Colonic mucosa (tissue), 4 donors: ENCODE results near the gene GNG13. TPM values are rescaled to one million over a fixed set of nuclear protein-coding genes. Genes with fewer than 3 reads are reported as not detected.

Experiments used
- DNase-seq: peaks from one replicate; pipeline ENCODE4 v3.0.0-alpha.2; 2020
- H3K27ac ChIP-seq: fragments of 200-600 bp; one replicate; pipeline ENCODE4 v1.8.0; 2021
- H3K27me3 ChIP-seq: fragments of 200-600 bp; one replicate; pipeline ENCODE4 v1.8.0; 2021
- H3K36me3 ChIP-seq: fragments of 200-600 bp; one replicate; pipeline ENCODE4 v1.8.0; 2021
- H3K4me1 ChIP-seq: fragments of 200-600 bp; one replicate; pipeline ENCODE4 v1.8.0; 2021; ENCODE audit warnings: mild to moderate bottlenecking
- H3K4me3 ChIP-seq: fragments of 200-600 bp; one replicate; pipeline ENCODE4 v1.8.0; 2021
- H3K9ac ChIP-seq, 2 donors: one replicate each; pipeline ENCODE4 v1.7.0; 2013; ENCODE audit warnings: control low read depth in 2 of 2, low read depth in 2 of 2, low read length in 2 of 2
- H3K9me3 ChIP-seq: fragments of 200-600 bp; one replicate; pipeline ENCODE4 v1.8.0; 2021
- intact Hi-C: fragments of 100-400 bp; cut with DNase I; formaldehyde crosslinking; loops from one replicate; pipeline ENCODE4 v1.14.1; 2022
- total RNA-seq, 2 donors: library from RNA; stranded (reverse); fragmentation: NEBNext Ultra II Directional in 1 of 2; extraction: Animal tissue kit (Norgen Biotek cat#: 25700) in 1 of 2; gene quantifications; one replicate each; pipeline ENCODE4 v1.2.1, GENCODE V29; 2021
- TF ChIP-seq, protein P1 (sequence below): fragments of 200-600 bp; IDR thresholded peaks from one replicate; pipeline ENCODE4 v1.8.0; 2022; ENCODE audit warnings: antibody characterized with exemption, mild to moderate bottlenecking
- donor health status: healthy.
- donor health status: DM: no; HTN: no; CAD: no.
- donor health status: DM: no; HTN: no; CAD: no.

GNG13 gene
- total RNA-seq, 2 donors from 2014 or later: 0.24 TPM; not detected in 1

- no peak overlapping the region for H3K4me3 ChIP-seq
- no peaks in the 10 kb centered on the region for H3K4me1 ChIP-seq
- H3K27ac ChIP-seq: no peak overlapping the region
- DNase-seq: no peak
- H3K9me3 ChIP-seq: no peaks in the 10 kb centered on the region
- no peaks in the 10 kb centered on the region for H3K27me3 ChIP-seq
- intact Hi-C loops: no loop called here
- no peaks in the 10 kb centered on the region for H3K36me3 ChIP-seq
- TF ChIP-seq, protein P1, sequence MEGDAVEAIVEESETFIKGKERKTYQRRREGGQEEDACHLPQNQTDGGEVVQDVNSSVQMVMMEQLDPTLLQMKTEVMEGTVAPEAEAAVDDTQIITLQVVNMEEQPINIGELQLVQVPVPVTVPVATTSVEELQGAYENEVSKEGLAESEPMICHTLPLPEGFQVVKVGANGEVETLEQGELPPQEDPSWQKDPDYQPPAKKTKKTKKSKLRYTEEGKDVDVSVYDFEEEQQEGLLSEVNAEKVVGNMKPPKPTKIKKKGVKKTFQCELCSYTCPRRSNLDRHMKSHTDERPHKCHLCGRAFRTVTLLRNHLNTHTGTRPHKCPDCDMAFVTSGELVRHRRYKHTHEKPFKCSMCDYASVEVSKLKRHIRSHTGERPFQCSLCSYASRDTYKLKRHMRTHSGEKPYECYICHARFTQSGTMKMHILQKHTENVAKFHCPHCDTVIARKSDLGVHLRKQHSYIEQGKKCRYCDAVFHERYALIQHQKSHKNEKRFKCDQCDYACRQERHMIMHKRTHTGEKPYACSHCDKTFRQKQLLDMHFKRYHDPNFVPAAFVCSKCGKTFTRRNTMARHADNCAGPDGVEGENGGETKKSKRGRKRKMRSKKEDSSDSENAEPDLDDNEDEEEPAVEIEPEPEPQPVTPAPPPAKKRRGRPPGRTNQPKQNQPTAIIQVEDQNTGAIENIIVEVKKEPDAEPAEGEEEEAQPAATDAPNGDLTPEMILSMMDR: no peak
- H3K9ac ChIP-seq: no peak overlapping the region
Observed at GRCh38 chr16:766820-767640, 33.5 kb downstream of the GNG13 start.

- H3K27me3 ChIP-seq: peaks cover 3% of the 10 kb centered on the region
Observed at GRCh38 chr16:766008-766819, 34.3 kb downstream of the GNG13 start.

GRCh38 chr16:765488-765865 lies 35.1 kb downstream of the GNG13 start:
- intact Hi-C loops: no loop called here
- no peak overlapping the region for H3K9ac ChIP-seq
- H3K27me3 ChIP-seq: peaks cover 4% of the 10 kb centered on the region
- no peaks in the 10 kb centered on the region for H3K36me3 ChIP-seq
- no peaks in the 10 kb centered on the region for H3K9me3 ChIP-seq
- no peaks in the 10 kb centered on the region for H3K4me1 ChIP-seq
- no peak for DNase-seq
- TF ChIP-seq, protein P1: no peak
- no peak overlapping the region for H3K27ac ChIP-seq
- H3K4me3 ChIP-seq: no peak overlapping the region

More at GRCh38 chr16:766008-766819, 34.3 kb downstream of the GNG13 start:
- TF ChIP-seq, protein P1: no peak
- H3K4me1 ChIP-seq: no peaks in the 10 kb centered on the region
- no peaks in the 10 kb centered on the region for H3K36me3 ChIP-seq
- no peaks in the 10 kb centered on the region for H3K9me3 ChIP-seq
- H3K4me3 ChIP-seq: no peak overlapping the region
- intact Hi-C loops: no loop called here
- no peak overlapping the region for H3K27ac ChIP-seq
- DNase-seq: no peak
- no peak overlapping the region for H3K9ac ChIP-seq

- H3K36me3 ChIP-seq: no peaks in the 10 kb centered on the region
- H3K4me1 ChIP-seq: no peaks in the 10 kb centered on the region
- H3K9ac ChIP-seq: no peak overlapping the region
- DNase-seq: no peak
- intact Hi-C loops: no loop called here
- peaks cover 4% of the 10 kb centered on the region for H3K27me3 ChIP-seq
- H3K9me3 ChIP-seq: no peaks in the 10 kb centered on the region
- H3K27ac ChIP-seq: no peak overlapping the region
- no peak overlapping the region for H3K4me3 ChIP-seq
- TF ChIP-seq, protein P1: no peak
Observed at GRCh38 chr16:764848-765487, 35.6 kb downstream of the GNG13 start.

GRCh38 chr16:764184-764750 lies 36.3 kb downstream of the GNG13 start:
- Histone ChIP-seq H3K9me3 (no peaks in the 10 kb centered on the region), H3K27me3 (peaks cover 4% of the 10 kb centered on the region), H3K4me1 (no peaks in the 10 kb centered on the region), H3K9ac (no peak overlapping the region), H3K27ac (no peak overlapping the region), H3K36me3 (no peaks in the 10 kb centered on the region), H3K4me3 (no peak overlapping the region)
- TF ChIP-seq, protein P1: no peak
- intact Hi-C loops: no loop called here
- no peak for DNase-seq
